HEK293 (cell line): ENCODE measurements around the gene PSMB11.
A peak's percentile ranks its signal among the peaks of the same experiment; 100 is the strongest.

Source experiments
- CTCF ChIA-PET: fragments of 350-600 bp; formaldehyde crosslinking; extraction: SDS; loops from one replicate; lab custom pipeline; 2021; ENCODE audit warnings: antibody characterized with exemption; lab: Yijun Ruan, JAX
- POLR2A ChIA-PET: fragments of 300-600 bp; formaldehyde crosslinking; extraction: SDS; loops from one replicate; lab custom pipeline; 2020; ENCODE audit warnings: antibody characterized with exemption, inconsistent platforms; lab: Yijun Ruan, JAX
- H3K27ac ChIP-seq: fragments of 200-500 bp; sonication (Bioruptor generic); 2 replicates; pipeline ENCODE4 v1.5.1; 2014; ENCODE audit warnings: low read depth, low read length, control low read depth, inconsistent platforms; ENCODE audit errors: extremely low read depth
- H3K36me3 ChIP-seq, 2 experiments: fragments of 200-500 bp in 1 of 2; sonication (Bioruptor generic) in 1 of 2; 1 replicate in 1 of 2; 2 replicates in 1 of 2; pipeline ENCODE4 v1.5.1; 2014 to 2017; ENCODE audit warnings: inconsistent platforms in 2 of 2, low read length in 2 of 2; ENCODE audit not compliant: control insufficient read depth in 2 of 2, insufficient read depth in 1 of 2
- H3K4me1 ChIP-seq: fragments of 200-500 bp; sonication (Bioruptor generic); 2 replicates; pipeline ENCODE4 v1.5.1; 2014; ENCODE audit warnings: mild to moderate bottlenecking, low read length, inconsistent platforms; ENCODE audit not compliant: control insufficient read depth, insufficient read depth
- H3K4me3 ChIP-seq: 2 replicates; pipeline ENCODE4 v1.5.1; 2011; ENCODE audit warnings: low read depth, mild to moderate bottlenecking, control low read depth, low read length, moderate library complexity
- H3K9me3 ChIP-seq: fragments of 200-500 bp; sonication (Bioruptor generic); 2 replicates; pipeline ENCODE4 v1.5.1; 2014; ENCODE audit warnings: low read depth, low read length, inconsistent platforms; ENCODE audit not compliant: control insufficient read depth, insufficient read depth
- GLIS1 ChIP-seq: fragments of 450-650 bp; formaldehyde crosslinking; IDR thresholded peaks from 2 replicates; pipeline ENCODE4 v1.5.1; 2016; ENCODE audit warnings: missing biosample characterization, missing genetic modification characterization
- HOXC10 ChIP-seq: sonication (generic); formaldehyde crosslinking; IDR thresholded peaks from 2 replicates; pipeline ENCODE4 v1.8.1; 2023; ENCODE audit warnings: mild to moderate bottlenecking, missing genetic modification reagents
- KLF8 ChIP-seq: fragments of 450-650 bp; formaldehyde crosslinking; IDR thresholded peaks from 2 replicates; pipeline ENCODE4 v1.5.1; 2016; ENCODE audit warnings: missing biosample characterization, missing genetic modification characterization
- OSR2 ChIP-seq: fragments of 450-650 bp; formaldehyde crosslinking; IDR thresholded peaks from 2 replicates; pipeline ENCODE4 v1.5.1; 2016; ENCODE audit warnings: missing biosample characterization, missing genetic modification characterization
- RBAK ChIP-seq: fragments of 450-650 bp; formaldehyde crosslinking; IDR thresholded peaks from 2 replicates; pipeline ENCODE4 v1.5.1; 2016; ENCODE audit warnings: missing biosample characterization, missing genetic modification characterization
- REPIN1 ChIP-seq: fragments of 450-650 bp; formaldehyde crosslinking; IDR thresholded peaks from 2 replicates; pipeline ENCODE4 v1.5.1; 2017; ENCODE audit warnings: missing biosample characterization, missing genetic modification characterization, low read depth
- SCRT1 ChIP-seq: fragments of 450-650 bp; formaldehyde crosslinking; IDR thresholded peaks from 2 replicates; pipeline ENCODE4 v1.5.1; 2016; ENCODE audit warnings: missing biosample characterization, missing genetic modification characterization, borderline replicate concordance
- ZBTB21 ChIP-seq: fragments of 450-650 bp; formaldehyde crosslinking; IDR thresholded peaks from 2 replicates; pipeline ENCODE4 v1.5.1; 2017; ENCODE audit warnings: missing biosample characterization, missing genetic modification characterization
- ZEB2 ChIP-seq: fragments of 450-650 bp; formaldehyde crosslinking; IDR thresholded peaks from 2 replicates; pipeline ENCODE4 v1.5.1; 2016; ENCODE audit warnings: missing biosample characterization, missing genetic modification characterization
- ZIC2 ChIP-seq: fragments of 450-650 bp; formaldehyde crosslinking; IDR thresholded peaks from 2 replicates; pipeline ENCODE4 v1.5.1; 2016; ENCODE audit warnings: missing biosample characterization, missing genetic modification characterization
- ZNF10 ChIP-seq: fragments of 450-650 bp; formaldehyde crosslinking; IDR thresholded peaks from 2 replicates; pipeline ENCODE4 v1.5.1; 2017; ENCODE audit warnings: missing biosample characterization, missing genetic modification characterization
- ZNF2 ChIP-seq: fragments of 450-650 bp; formaldehyde crosslinking; IDR thresholded peaks from 2 replicates; pipeline ENCODE4 v1.5.1; 2016; ENCODE audit warnings: missing biosample characterization, missing genetic modification characterization
- ZNF202 ChIP-seq: fragments of 450-650 bp; formaldehyde crosslinking; IDR thresholded peaks from 2 replicates; pipeline ENCODE4 v1.5.1; 2016; ENCODE audit warnings: missing biosample characterization, missing genetic modification characterization, borderline replicate concordance
- ZNF239 ChIP-seq: fragments of 450-650 bp; formaldehyde crosslinking; IDR thresholded peaks from 2 replicates; pipeline ENCODE4 v1.5.1; 2016; ENCODE audit warnings: missing biosample characterization, missing genetic modification characterization
- ZNF24 ChIP-seq: fragments of 450-650 bp; formaldehyde crosslinking; IDR thresholded peaks from 2 replicates; pipeline ENCODE4 v1.5.1; 2016; ENCODE audit warnings: missing biosample characterization, missing genetic modification characterization
- ZNF394 ChIP-seq: fragments of 450-650 bp; formaldehyde crosslinking; IDR thresholded peaks from 2 replicates; pipeline ENCODE4 v1.5.1; 2016; ENCODE audit warnings: missing biosample characterization, missing genetic modification characterization, mild to moderate bottlenecking, moderate library complexity, borderline replicate concordance
- ZNF514 ChIP-seq: fragments of 450-650 bp; formaldehyde crosslinking; IDR thresholded peaks from 2 replicates; pipeline ENCODE4 v1.5.1; 2016; ENCODE audit warnings: missing biosample characterization, missing genetic modification characterization
- ZNF629 ChIP-seq: fragments of 450-650 bp; formaldehyde crosslinking; IDR thresholded peaks from 2 replicates; pipeline ENCODE4 v1.5.1; 2017; ENCODE audit warnings: missing biosample characterization, missing genetic modification characterization
- ZNF660 ChIP-seq: fragments of 450-650 bp; IDR thresholded peaks from 2 replicates; pipeline ENCODE4 v1.5.1; 2018; ENCODE audit warnings: missing biosample characterization, mild to moderate bottlenecking, missing genetic modification characterization
- ZNF677 ChIP-seq: fragments of 450-650 bp; IDR thresholded peaks from 2 replicates; pipeline ENCODE4 v1.5.0; 2018; ENCODE audit warnings: missing biosample characterization, mild to moderate bottlenecking, missing genetic modification characterization, moderate library complexity
- ZNF701 ChIP-seq: fragments of 450-650 bp; formaldehyde crosslinking; IDR thresholded peaks from 2 replicates; pipeline ENCODE4 v1.5.1; 2016; ENCODE audit warnings: missing biosample characterization, missing genetic modification characterization
- ZNF776 ChIP-seq: fragments of 450-650 bp; formaldehyde crosslinking; IDR thresholded peaks from 2 replicates; pipeline ENCODE4 v1.5.0; 2017; ENCODE audit warnings: missing biosample characterization, missing genetic modification characterization, borderline replicate concordance
- ZXDB ChIP-seq: fragments of 450-650 bp; formaldehyde crosslinking; IDR thresholded peaks from 2 replicates; pipeline ENCODE4 v1.5.1; 2016; ENCODE audit warnings: missing biosample characterization, missing genetic modification characterization
- TF ChIP-seq, protein P1 (sequence below): fragments of 450-650 bp; formaldehyde crosslinking; IDR thresholded peaks from 2 replicates; pipeline ENCODE4; 2016; ENCODE audit warnings: missing biosample characterization, missing genetic modification characterization
- TF ChIP-seq, protein P2 (sequence below): fragments of 450-650 bp; formaldehyde crosslinking; IDR thresholded peaks from 2 replicates; pipeline ENCODE4 v1.5.1; 2017; ENCODE audit warnings: missing biosample characterization, missing genetic modification characterization
- TF ChIP-seq, protein P3 (sequence below): fragments of 450-650 bp; formaldehyde crosslinking; IDR thresholded peaks from 2 replicates; pipeline ENCODE4 v1.5.1; 2016; ENCODE audit warnings: missing biosample characterization, missing genetic modification characterization
- TF ChIP-seq, protein P4 (sequence below): fragments of 450-650 bp; formaldehyde crosslinking; IDR thresholded peaks from 2 replicates; pipeline ENCODE4 v1.5.1; 2016; ENCODE audit warnings: missing biosample characterization, missing genetic modification characterization
- TF ChIP-seq, protein P5 (sequence below): fragments of 450-650 bp; formaldehyde crosslinking; IDR thresholded peaks from 2 replicates; pipeline ENCODE4 v1.5.1; 2016; ENCODE audit warnings: missing biosample characterization, missing genetic modification characterization
- TF ChIP-seq, protein P6 (sequence below): fragments of 450-650 bp; formaldehyde crosslinking; IDR thresholded peaks from 2 replicates; pipeline ENCODE4 v1.5.1; 2016; ENCODE audit warnings: missing biosample characterization, missing genetic modification characterization

Gene PSMB11

DNA sequence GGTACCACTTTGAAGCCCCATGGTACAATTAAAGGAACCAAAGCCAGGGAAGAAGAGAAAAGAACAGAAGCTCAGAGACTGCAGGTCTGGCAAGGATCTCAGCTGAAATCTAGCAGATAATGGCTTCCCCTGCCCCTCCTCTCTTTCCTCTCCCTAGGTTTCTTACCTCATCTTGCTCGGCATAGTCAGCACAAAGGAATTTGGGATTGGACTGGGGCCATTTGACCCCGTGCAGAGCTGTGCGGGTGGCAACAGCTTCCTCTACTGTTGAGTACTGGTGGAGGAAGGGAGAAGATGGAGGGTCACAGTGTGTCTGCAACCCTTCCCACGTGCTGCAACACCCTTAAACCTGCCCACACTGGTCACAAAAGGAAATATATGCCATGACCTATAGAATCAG is 20.0 kb downstream of the PSMB11 start:
- Histone ChIP-seq H3K9me3 (no peaks in the 10 kb centered on the region), H3K27ac (peak overlapping the region; percentile 30; the same call in 1 of the 2 replicates)
- TF ChIP-seq ZNF202 (tag by site-specific recombination) (no peak), ZIC2 (peak; percentile 75), REPIN1 (no peak), ZNF394 (tag by site-specific recombination) (peak; percentile 58; the same call in 1 of the 2 replicates), OSR2 (tag by site-specific recombination) (peak; percentile 84), RBAK (tag by site-specific recombination) (no peak), ZNF24 (tag by site-specific recombination) (peak; percentile 78), ZNF776 (tag by site-specific recombination) (no peak), ZXDB (peak; percentile 67), ZNF2 (peak; percentile 65; the same call in 1 of the 2 replicates), ZNF239 (tag by site-specific recombination) (no peak), GLIS1 (tag by site-specific recombination) (peak; percentile 100), ZEB2 (tag by site-specific recombination) (peak; percentile 27; the same call in 1 of the 2 replicates), ZNF629 (tag by site-specific recombination) (peak; percentile 87), ZNF701 (tag by site-specific recombination) (no peak), ZNF514 (tag by site-specific recombination) (no peak), HOXC10 (CRISPR knock-in tag) (no peak), KLF8 (tag by site-specific recombination) (peak; percentile 57), ZNF10 (peak; percentile 96), ZNF660 (tag by site-specific recombination) (peak; percentile 73; the same call in 1 of the 2 replicates), ZBTB21 (tag by site-specific recombination) (peak; percentile 55), ZNF677 (tag by site-specific recombination) (no peak), SCRT1 (peak; percentile 36; the same call in 1 of the 2 replicates)
- TF ChIP-seq, protein P1, sequence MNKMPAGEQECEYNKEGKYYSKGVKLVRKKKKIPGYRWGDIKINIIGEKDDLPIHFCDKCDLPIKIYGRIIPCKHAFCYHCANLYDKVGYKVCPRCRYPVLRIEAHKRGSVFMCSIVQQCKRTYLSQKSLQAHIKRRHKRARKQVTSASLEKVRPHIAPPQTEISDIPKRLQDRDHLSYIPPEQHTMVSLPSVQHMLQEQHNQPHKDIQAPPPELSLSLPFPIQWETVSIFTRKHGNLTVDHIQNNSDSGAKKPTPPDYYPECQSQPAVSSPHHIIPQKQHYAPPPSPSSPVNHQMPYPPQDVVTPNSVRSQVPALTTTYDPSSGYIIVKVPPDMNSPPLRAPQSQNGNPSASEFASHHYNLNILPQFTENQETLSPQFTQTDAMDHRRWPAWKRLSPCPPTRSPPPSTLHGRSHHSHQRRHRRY (tag by site-specific recombination) = no peak
- TF ChIP-seq, protein P2, sequence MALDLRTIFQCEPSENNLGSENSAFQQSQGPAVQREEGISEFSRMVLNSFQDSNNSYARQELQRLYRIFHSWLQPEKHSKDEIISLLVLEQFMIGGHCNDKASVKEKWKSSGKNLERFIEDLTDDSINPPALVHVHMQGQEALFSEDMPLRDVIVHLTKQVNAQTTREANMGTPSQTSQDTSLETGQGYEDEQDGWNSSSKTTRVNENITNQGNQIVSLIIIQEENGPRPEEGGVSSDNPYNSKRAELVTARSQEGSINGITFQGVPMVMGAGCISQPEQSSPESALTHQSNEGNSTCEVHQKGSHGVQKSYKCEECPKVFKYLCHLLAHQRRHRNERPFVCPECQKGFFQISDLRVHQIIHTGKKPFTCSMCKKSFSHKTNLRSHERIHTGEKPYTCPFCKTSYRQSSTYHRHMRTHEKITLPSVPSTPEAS (tag by site-specific recombination) = no peak
- TF ChIP-seq, protein P3, sequence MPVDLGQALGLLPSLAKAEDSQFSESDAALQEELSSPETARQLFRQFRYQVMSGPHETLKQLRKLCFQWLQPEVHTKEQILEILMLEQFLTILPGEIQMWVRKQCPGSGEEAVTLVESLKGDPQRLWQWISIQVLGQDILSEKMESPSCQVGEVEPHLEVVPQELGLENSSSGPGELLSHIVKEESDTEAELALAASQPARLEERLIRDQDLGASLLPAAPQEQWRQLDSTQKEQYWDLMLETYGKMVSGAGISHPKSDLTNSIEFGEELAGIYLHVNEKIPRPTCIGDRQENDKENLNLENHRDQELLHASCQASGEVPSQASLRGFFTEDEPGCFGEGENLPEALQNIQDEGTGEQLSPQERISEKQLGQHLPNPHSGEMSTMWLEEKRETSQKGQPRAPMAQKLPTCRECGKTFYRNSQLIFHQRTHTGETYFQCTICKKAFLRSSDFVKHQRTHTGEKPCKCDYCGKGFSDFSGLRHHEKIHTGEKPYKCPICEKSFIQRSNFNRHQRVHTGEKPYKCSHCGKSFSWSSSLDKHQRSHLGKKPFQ = no peak
- TF ChIP-seq, protein P4, sequence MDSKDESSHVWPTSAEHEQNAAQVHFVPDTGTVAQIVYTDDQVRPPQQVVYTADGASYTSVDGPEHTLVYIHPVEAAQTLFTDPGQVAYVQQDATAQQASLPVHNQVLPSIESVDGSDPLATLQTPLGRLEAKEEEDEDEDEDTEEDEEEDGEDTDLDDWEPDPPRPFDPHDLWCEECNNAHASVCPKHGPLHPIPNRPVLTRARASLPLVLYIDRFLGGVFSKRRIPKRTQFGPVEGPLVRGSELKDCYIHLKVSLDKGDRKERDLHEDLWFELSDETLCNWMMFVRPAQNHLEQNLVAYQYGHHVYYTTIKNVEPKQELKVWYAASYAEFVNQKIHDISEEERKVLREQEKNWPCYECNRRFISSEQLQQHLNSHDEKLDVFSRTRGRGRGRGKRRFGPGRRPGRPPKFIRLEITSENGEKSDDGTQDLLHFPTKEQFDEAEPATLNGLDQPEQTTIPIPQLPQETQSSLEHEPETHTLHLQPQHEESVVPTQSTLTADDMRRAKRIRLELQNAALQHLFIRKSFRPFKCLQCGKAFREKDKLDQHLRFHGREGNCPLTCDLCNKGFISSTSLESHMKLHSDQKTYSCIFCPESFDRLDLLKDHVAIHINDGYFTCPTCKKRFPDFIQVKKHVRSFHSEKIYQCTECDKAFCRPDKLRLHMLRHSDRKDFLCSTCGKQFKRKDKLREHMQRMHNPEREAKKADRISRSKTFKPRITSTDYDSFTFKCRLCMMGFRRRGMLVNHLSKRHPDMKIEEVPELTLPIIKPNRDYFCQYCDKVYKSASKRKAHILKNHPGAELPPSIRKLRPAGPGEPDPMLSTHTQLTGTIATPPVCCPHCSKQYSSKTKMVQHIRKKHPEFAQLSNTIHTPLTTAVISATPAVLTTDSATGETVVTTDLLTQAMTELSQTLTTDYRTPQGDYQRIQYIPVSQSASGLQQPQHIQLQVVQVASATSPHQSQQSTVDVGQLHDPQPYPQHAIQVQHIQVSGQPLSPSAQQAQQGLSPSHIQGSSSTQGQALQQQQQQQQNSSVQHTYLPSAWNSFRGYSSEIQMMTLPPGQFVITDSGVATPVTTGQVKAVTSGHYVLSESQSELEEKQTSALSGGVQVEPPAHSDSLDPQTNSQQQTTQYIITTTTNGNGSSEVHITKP (tag by site-specific recombination) = peak; percentile 85
- TF ChIP-seq, protein P5, sequence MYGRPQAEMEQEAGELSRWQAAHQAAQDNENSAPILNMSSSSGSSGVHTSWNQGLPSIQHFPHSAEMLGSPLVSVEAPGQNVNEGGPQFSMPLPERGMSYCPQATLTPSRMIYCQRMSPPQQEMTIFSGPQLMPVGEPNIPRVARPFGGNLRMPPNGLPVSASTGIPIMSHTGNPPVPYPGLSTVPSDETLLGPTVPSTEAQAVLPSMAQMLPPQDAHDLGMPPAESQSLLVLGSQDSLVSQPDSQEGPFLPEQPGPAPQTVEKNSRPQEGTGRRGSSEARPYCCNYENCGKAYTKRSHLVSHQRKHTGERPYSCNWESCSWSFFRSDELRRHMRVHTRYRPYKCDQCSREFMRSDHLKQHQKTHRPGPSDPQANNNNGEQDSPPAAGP (tag by site-specific recombination) = peak; percentile 46; the same call in 1 of the 2 replicates
- TF ChIP-seq, protein P6, sequence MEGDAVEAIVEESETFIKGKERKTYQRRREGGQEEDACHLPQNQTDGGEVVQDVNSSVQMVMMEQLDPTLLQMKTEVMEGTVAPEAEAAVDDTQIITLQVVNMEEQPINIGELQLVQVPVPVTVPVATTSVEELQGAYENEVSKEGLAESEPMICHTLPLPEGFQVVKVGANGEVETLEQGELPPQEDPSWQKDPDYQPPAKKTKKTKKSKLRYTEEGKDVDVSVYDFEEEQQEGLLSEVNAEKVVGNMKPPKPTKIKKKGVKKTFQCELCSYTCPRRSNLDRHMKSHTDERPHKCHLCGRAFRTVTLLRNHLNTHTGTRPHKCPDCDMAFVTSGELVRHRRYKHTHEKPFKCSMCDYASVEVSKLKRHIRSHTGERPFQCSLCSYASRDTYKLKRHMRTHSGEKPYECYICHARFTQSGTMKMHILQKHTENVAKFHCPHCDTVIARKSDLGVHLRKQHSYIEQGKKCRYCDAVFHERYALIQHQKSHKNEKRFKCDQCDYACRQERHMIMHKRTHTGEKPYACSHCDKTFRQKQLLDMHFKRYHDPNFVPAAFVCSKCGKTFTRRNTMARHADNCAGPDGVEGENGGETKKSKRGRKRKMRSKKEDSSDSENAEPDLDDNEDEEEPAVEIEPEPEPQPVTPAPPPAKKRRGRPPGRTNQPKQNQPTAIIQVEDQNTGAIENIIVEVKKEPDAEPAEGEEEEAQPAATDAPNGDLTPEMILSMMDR (tag by site-specific recombination) = no peak

More for the DNA sequence above, 20.0 kb downstream of the PSMB11 start:
- Histone ChIP-seq H3K36me3 (peaks cover 51 to 81% of the 10 kb centered on the region in 2 experiments), H3K4me1 (no peaks in the 10 kb centered on the region), H3K4me3 (no peak overlapping the region)
- POLR2A ChIA-PET = interaction anchor here (0.6 to 3.5 kb wide), 15 partner anchors 9 to 203 kb away, joined by 3 to 20 read pairs (median 7); partner anchors contain the start of genes ACIN1, AJUBA, C14orf119 and PRMT5
- CTCF ChIA-PET = interaction anchor here (0.6 to 16.2 kb wide), 10 partner anchors 9 to 132 kb away, joined by 3 to 469 read pairs (median 6); partner anchors contain the start of genes AJUBA and PRMT5
